ENCODE data around the gene KLHL30.

DNA sequence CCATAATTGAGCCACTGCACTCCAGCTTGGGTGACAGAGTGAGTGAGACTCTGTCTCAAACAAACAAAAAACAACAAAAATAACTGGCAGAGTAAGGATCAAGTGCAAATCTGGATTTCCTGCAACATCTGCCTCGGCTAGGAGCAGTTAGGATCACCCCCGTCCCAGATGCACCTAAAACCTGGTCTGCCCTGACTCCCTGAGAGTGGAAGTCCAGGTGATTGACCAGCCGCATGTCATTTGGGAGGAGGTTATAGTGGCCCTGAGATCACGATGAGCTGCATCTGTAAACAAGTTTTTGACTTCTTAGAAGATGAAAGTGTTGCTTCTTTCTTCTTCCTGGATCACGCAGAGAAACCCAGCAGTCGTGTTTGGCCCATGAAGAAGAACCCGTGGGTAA lies 43.3 kb upstream of the KLHL30 start:
- TF ChIP-seq, protein P1, sequence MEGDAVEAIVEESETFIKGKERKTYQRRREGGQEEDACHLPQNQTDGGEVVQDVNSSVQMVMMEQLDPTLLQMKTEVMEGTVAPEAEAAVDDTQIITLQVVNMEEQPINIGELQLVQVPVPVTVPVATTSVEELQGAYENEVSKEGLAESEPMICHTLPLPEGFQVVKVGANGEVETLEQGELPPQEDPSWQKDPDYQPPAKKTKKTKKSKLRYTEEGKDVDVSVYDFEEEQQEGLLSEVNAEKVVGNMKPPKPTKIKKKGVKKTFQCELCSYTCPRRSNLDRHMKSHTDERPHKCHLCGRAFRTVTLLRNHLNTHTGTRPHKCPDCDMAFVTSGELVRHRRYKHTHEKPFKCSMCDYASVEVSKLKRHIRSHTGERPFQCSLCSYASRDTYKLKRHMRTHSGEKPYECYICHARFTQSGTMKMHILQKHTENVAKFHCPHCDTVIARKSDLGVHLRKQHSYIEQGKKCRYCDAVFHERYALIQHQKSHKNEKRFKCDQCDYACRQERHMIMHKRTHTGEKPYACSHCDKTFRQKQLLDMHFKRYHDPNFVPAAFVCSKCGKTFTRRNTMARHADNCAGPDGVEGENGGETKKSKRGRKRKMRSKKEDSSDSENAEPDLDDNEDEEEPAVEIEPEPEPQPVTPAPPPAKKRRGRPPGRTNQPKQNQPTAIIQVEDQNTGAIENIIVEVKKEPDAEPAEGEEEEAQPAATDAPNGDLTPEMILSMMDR (IDR thresholded peaks at IDR 0.05): no peak
- TF ChIP-seq POLR2A (IDR thresholded peaks at IDR 0.05): no peak

Data from esophagus squamous epithelium (tissue), 4 donors.